ENCODE data around the gene BNC1. TPM values are rescaled to one million over a fixed set of nuclear protein-coding genes. Genes with fewer than 3 reads are reported as not detected.

BNC1 gene
- total RNA-seq, 1 donor from 2014 or later, result 1.1 TPM

- H3K27me3 Mint-ChIP-seq (ENCODE audit: unreplicated experiment), result no peaks in the 10 kb centered on the region
- no peak for DNase-seq
- H3K27ac Mint-ChIP-seq (ENCODE audit: unreplicated experiment), result no peak overlapping the region
- peaks cover 2% of the 10 kb centered on the region for H3K9me3 Mint-ChIP-seq (ENCODE audit: unreplicated experiment)
- H3K4me1 Mint-ChIP-seq (ENCODE audit: low read depth, unreplicated experiment), result no peaks in the 10 kb centered on the region
- no peak overlapping the region for H3K4me3 Mint-ChIP-seq (ENCODE audit: unreplicated experiment)
- TF ChIP-seq, protein P1, sequence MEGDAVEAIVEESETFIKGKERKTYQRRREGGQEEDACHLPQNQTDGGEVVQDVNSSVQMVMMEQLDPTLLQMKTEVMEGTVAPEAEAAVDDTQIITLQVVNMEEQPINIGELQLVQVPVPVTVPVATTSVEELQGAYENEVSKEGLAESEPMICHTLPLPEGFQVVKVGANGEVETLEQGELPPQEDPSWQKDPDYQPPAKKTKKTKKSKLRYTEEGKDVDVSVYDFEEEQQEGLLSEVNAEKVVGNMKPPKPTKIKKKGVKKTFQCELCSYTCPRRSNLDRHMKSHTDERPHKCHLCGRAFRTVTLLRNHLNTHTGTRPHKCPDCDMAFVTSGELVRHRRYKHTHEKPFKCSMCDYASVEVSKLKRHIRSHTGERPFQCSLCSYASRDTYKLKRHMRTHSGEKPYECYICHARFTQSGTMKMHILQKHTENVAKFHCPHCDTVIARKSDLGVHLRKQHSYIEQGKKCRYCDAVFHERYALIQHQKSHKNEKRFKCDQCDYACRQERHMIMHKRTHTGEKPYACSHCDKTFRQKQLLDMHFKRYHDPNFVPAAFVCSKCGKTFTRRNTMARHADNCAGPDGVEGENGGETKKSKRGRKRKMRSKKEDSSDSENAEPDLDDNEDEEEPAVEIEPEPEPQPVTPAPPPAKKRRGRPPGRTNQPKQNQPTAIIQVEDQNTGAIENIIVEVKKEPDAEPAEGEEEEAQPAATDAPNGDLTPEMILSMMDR (IDR thresholded peaks at IDR 0.05; ENCODE audit: partially characterized antibody, unreplicated experiment), result no peak
- no peaks in the 10 kb centered on the region for H3K36me3 Mint-ChIP-seq (ENCODE audit: unreplicated experiment)
Measured at GRCh38 chr15:83322691-83323090, 38.2 kb upstream of the BNC1 start.

DNA sequence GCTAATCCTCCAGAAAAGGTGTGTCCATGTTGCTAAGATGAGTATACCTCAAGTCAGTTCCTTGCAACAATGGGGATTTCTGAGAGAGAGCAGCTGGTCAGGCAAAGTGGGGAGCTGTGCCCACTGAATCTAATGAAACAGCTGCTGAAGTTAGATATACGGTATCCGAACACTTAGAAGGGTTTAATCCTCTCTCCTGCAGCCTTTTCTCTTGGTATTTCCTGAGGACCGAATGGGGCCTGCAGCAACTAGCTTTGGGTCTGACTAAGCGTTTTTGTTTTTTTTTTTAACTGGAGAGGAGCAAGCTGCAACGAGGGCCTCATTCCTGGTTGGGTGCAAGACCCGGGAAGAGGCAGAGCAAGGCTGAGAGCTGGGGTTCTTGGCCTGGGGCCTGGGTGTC is 37.6 kb upstream of the BNC1 start:
- H3K36me3 Mint-ChIP-seq (ENCODE audit: unreplicated experiment), result no peaks in the 10 kb centered on the region
- DNase-seq, result no peak
- no peak overlapping the region for H3K4me3 Mint-ChIP-seq (ENCODE audit: unreplicated experiment)
- H3K27ac Mint-ChIP-seq (ENCODE audit: unreplicated experiment), result no peak overlapping the region
- H3K27me3 Mint-ChIP-seq (ENCODE audit: unreplicated experiment), result no peaks in the 10 kb centered on the region
- TF ChIP-seq, protein P1 (IDR thresholded peaks at IDR 0.05; ENCODE audit: partially characterized antibody, unreplicated experiment), result no peak
- H3K9me3 Mint-ChIP-seq (ENCODE audit: unreplicated experiment), result peaks cover 2% of the 10 kb centered on the region
- H3K4me1 Mint-ChIP-seq (ENCODE audit: low read depth, unreplicated experiment), result no peaks in the 10 kb centered on the region

DNA sequence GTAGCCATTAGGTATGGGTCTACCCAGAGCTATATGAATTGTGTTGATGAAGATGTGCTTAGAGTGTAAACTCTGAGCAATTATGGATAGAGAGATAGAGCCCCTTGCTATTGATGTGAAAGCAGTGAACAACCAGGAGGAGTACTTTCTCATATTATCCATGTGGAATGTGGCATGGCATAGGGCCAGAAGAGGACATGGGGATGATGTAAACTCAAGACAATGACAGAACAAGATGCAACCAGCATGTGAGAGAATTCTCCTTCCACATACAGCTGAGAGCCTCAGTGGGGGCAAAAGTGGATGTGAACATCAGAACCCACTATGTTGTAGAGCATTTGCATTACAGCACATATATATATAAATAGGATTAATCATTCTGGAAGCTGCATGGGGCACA is 36.4 kb upstream of the BNC1 start:
- no peaks in the 10 kb centered on the region for H3K36me3 Mint-ChIP-seq (ENCODE audit: unreplicated experiment)
- H3K4me3 Mint-ChIP-seq (ENCODE audit: unreplicated experiment), result no peak overlapping the region
- no peaks in the 10 kb centered on the region for H3K27me3 Mint-ChIP-seq (ENCODE audit: unreplicated experiment)
- H3K9me3 Mint-ChIP-seq (ENCODE audit: unreplicated experiment), result peaks cover 2% of the 10 kb centered on the region
- TF ChIP-seq, protein P1 (IDR thresholded peaks at IDR 0.05; ENCODE audit: partially characterized antibody, unreplicated experiment), result no peak
- H3K27ac Mint-ChIP-seq (ENCODE audit: unreplicated experiment), result no peak overlapping the region
- DNase-seq, result no peak
- no peaks in the 10 kb centered on the region for H3K4me1 Mint-ChIP-seq (ENCODE audit: low read depth, unreplicated experiment)

DNA sequence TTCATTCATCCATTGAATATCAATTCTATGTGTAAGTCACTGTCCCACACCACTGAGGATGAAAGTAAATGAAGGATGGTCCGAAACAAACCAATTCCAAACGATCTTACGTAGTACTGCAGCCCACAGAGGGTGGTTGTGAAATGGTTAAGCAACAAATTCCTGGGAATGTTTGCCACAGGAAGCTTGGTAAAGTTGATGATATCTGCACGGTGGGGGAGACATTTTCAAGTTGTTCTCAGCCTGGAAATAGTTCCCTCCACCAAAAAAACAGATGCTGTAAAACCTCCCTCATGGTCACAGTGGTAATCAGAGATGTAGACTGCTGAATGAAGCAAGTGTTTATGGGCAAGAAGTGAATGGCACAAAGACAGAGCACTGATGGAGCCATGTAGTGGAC is 35.9 kb upstream of the BNC1 start:
- no peak for DNase-seq
- no peaks in the 10 kb centered on the region for H3K27me3 Mint-ChIP-seq (ENCODE audit: unreplicated experiment)
- H3K27ac Mint-ChIP-seq (ENCODE audit: unreplicated experiment), result no peak overlapping the region
- H3K4me1 Mint-ChIP-seq (ENCODE audit: low read depth, unreplicated experiment), result no peaks in the 10 kb centered on the region
- H3K4me3 Mint-ChIP-seq (ENCODE audit: unreplicated experiment), result no peak overlapping the region
- H3K9me3 Mint-ChIP-seq (ENCODE audit: unreplicated experiment), result peaks cover 2% of the 10 kb centered on the region
- TF ChIP-seq, protein P1 (IDR thresholded peaks at IDR 0.05; ENCODE audit: partially characterized antibody, unreplicated experiment), result no peak
- no peaks in the 10 kb centered on the region for H3K36me3 Mint-ChIP-seq (ENCODE audit: unreplicated experiment)

- no peaks in the 10 kb centered on the region for H3K4me1 Mint-ChIP-seq (ENCODE audit: low read depth, unreplicated experiment)
- H3K27ac Mint-ChIP-seq (ENCODE audit: unreplicated experiment), result no peak overlapping the region
- H3K27me3 Mint-ChIP-seq (ENCODE audit: unreplicated experiment), result no peaks in the 10 kb centered on the region
- no peak for DNase-seq
- H3K9me3 Mint-ChIP-seq (ENCODE audit: unreplicated experiment), result peaks cover 2% of the 10 kb centered on the region
- TF ChIP-seq, protein P1 (IDR thresholded peaks at IDR 0.05; ENCODE audit: partially characterized antibody, unreplicated experiment), result no peak
- no peak overlapping the region for H3K4me3 Mint-ChIP-seq (ENCODE audit: unreplicated experiment)
- no peaks in the 10 kb centered on the region for H3K36me3 Mint-ChIP-seq (ENCODE audit: unreplicated experiment)
Measured at GRCh38 chr15:83319771-83320170, 35.3 kb upstream of the BNC1 start.

All from glutamatergic neuron (in vitro differentiated cells).